K562 (cell line): ENCODE data around the gene AFAP1. TPM values are rescaled to one million over a fixed set of nuclear protein-coding genes. Genes with fewer than 3 reads are reported as not detected.

Experiments
- ATAC-seq: fragments of 200-7000 bp; cut with Tn5 transposase; 3 replicates; pipeline ENCODE4 v1.9.1; 2020; ENCODE audit warnings: moderate library complexity
- BruUV-seq: library from RNA; stranded (reverse); fragments of 400-500 nt; replicated peaks from 2 replicates; lab custom pipeline; 2021; lab: Mats Ljungman, UMichigan
- CTCF ChIA-PET: fragments of 300-600 bp; formaldehyde crosslinking; extraction: SDS; loops from one replicate; lab custom pipeline; 2021; ENCODE audit warnings: low intra/inter-chr PET ratio; lab: Yijun Ruan, JAX
- POLR2A ChIA-PET: fragments of 300-600, 350-650 bp; sonication (Branson Sonifier 250); formaldehyde crosslinking; extraction: SDS; loops from one replicate; lab custom pipeline; 2021; ENCODE audit warnings: antibody characterized with exemption, inconsistent platforms; lab: Yijun Ruan, JAX
- DNase-seq, 4 experiments: peaks; one replicate each; pipeline versions ENCODE4 v3.0.0 to v3.0.0-alpha.2; 2011 to 2018; ENCODE audit warnings: low spot score in 3 of 4, mixed read lengths in 3 of 4; ENCODE audit errors: extremely low read depth in 1 of 4
- FAIRE-seq: peaks from 2 replicates; lab custom pipeline; 2011; peaks lifted over from hg19 to GRCh38; lab: Jason Lieb, UNC
- H2AFZ ChIP-seq: 2 replicates; pipeline ENCODE4 v1.6.0; 2011; ENCODE audit warnings: low read depth, low read length, control low read depth, inconsistent platforms
- H3K27ac ChIP-seq: fragments of 200-600 bp; 3 replicates; pipeline ENCODE4 v1.8.0; 2011; ENCODE audit warnings: low read depth, mild to moderate bottlenecking, control low read depth, inconsistent platforms, low read length, moderate library complexity, mixed read lengths; ENCODE audit errors: extremely low read depth
- H3K27me3 ChIP-seq, 2 experiments: fragments of 300-600 bp in 1 of 2; 2 replicates in 1 of 2; 3 replicates in 1 of 2; pipeline versions ENCODE4 v1.6.0 to v1.8.0; 2011; ENCODE audit warnings: inconsistent platforms in 2 of 2, low read length in 2 of 2, mild to moderate bottlenecking in 1 of 2, mixed read lengths in 1 of 2, moderate library complexity in 1 of 2; ENCODE audit not compliant: control insufficient read depth in 2 of 2, insufficient read depth in 2 of 2
- H3K36me3 ChIP-seq: fragments of 300-600 bp; 3 replicates; pipeline ENCODE4 v1.8.0; 2011; ENCODE audit warnings: mild to moderate bottlenecking, low read length, inconsistent platforms; ENCODE audit not compliant: control insufficient read depth, insufficient read depth
- H3K4me1 ChIP-seq, 2 experiments: fragments of 200-600 bp in 1 of 2; replicated peaks in 1 of 2; 2 replicates in 1 of 2; 3 replicates in 1 of 2; pipeline versions ENCODE4 v1.5.1 to v1.8.0; 2011; ENCODE audit warnings: inconsistent platforms in 2 of 2, low read length in 2 of 2, mild to moderate bottlenecking in 1 of 2, mixed read lengths in 1 of 2, moderate library complexity in 1 of 2; ENCODE audit not compliant: control insufficient read depth in 2 of 2, insufficient read depth in 2 of 2
- H3K4me2 ChIP-seq: 2 replicates; pipeline ENCODE4 v1.6.1; 2011; ENCODE audit warnings: low read length, control low read depth, inconsistent platforms, mixed read lengths; ENCODE audit not compliant: insufficient read depth
- H3K4me3 ChIP-seq: fragments of 200-600 bp; sonication (generic), shearing (Covaris generic); 2 replicates; pipeline ENCODE4 v1.5.1; 2016; ENCODE audit warnings: control low read depth, inconsistent platforms
- H3K79me2 ChIP-seq: fragments of 200-600 bp; 3 replicates; pipeline ENCODE4 v1.8.0; 2011; ENCODE audit warnings: low read length, inconsistent platforms; ENCODE audit not compliant: control insufficient read depth, insufficient read depth
- H3K9ac ChIP-seq, 2 experiments: 2 replicates each; pipeline versions ENCODE4 v1.6.0 to v1.6.1; 2011; ENCODE audit warnings: low read depth in 2 of 2, low read length in 2 of 2, control low read depth in 1 of 2, inconsistent platforms in 1 of 2, mild to moderate bottlenecking in 1 of 2, mixed read lengths in 1 of 2; ENCODE audit not compliant: insufficient read depth in 1 of 2
- H3K9me1 ChIP-seq: one replicate; pipeline ENCODE4 v1.6.0; 2011; ENCODE audit warnings: inconsistent platforms, mild to moderate bottlenecking, low read length, moderate library complexity; ENCODE audit not compliant: control insufficient read depth, insufficient read depth
- H3K9me3 ChIP-seq: replicated peaks from 2 replicates; pipeline ENCODE4 v1.5.1; 2011; ENCODE audit warnings: low read depth, low read length, inconsistent platforms; ENCODE audit not compliant: control insufficient read depth, insufficient read depth
- H4K20me1 ChIP-seq: replicated peaks from 2 replicates; pipeline ENCODE4 v1.6.1; 2011; ENCODE audit warnings: low read length, inconsistent platforms, mixed read lengths; ENCODE audit not compliant: control insufficient read depth, insufficient read depth
- ID3 ChIP-seq, 2 experiments: fragments of 250-450 bp in 1 of 2; fragments of 450-650 bp in 1 of 2; sonication (Bioruptor Pico) in 1 of 2; IDR thresholded peaks; 2 replicates each; pipeline versions ENCODE4 v1.6.1 to v1.8.0; 2016 to 2021; ENCODE audit warnings: mild to moderate bottlenecking in 2 of 2, moderate library complexity in 2 of 2, missing compliant biosample characterization in 1 of 2, missing genetic modification characterization in 1 of 2
- PREB ChIP-seq: sonication (generic); formaldehyde crosslinking; IDR thresholded peaks from 2 replicates; pipeline ENCODE4 v1.8.1; 2023; ENCODE audit warnings: mild to moderate bottlenecking, missing genetic modification reagents
- RBBP5 ChIP-seq: fragments of 200-600 bp; sonication (generic); IDR thresholded peaks from 2 replicates; pipeline ENCODE4 v1.6.1; 2012; ENCODE audit warnings: borderline replicate concordance, mild to moderate bottlenecking, low read length, control low read depth, inconsistent platforms; ENCODE audit not compliant: insufficient read depth, poor library complexity, severe bottlenecking
- U2AF2 ChIP-seq: fragments of 200-400 bp; formaldehyde crosslinking; optimal IDR thresholded peaks from 2 replicates; pipeline ENCODE3; 2017; ENCODE audit warnings: low read depth, mild to moderate bottlenecking, low read length
- ZNF609 ChIP-seq: sonication (generic); formaldehyde crosslinking; IDR thresholded peaks from 2 replicates; pipeline ENCODE4 v1.8.1; 2023; ENCODE audit warnings: missing genetic modification reagents, mild to moderate bottlenecking, borderline replicate concordance
- ZNF707 ChIP-seq: fragments of 250-450 bp; sonication (Bioruptor Pico); conservative IDR thresholded peaks from 2 replicates; pipeline ENCODE4 v1.8.0; 2022; ENCODE audit warnings: inconsistent platforms, mild to moderate bottlenecking, moderate library complexity
- WGBS: fragments of 100-300 bp; shearing (Covaris generic); methylation state at CpG from one replicate; pipeline ENCODE4 v1.1.6; 2016; ENCODE audit warnings: low coverage, mixed read lengths; ENCODE audit not compliant: insufficient coverage; ENCODE audit errors: missing lambda C conversion rate; 5-methylcytosine and 5-hydroxymethylcytosine counted together
- in situ Hi-C: fragments of 300-500 bp; cut with MboI; formaldehyde crosslinking; loops from 4 replicates; pipeline ENCODE4 v1.15.0; 2018; ENCODE audit warnings: inconsistent platforms, mixed read lengths
- intact Hi-C: fragments of 100-400 bp; cut with micrococcal nuclease; formaldehyde crosslinking; loops from 2 replicates; pipeline ENCODE4 v1.14.2; 2022
- polyA plus RNA-seq, 8 experiments: library from polyadenylated mRNA; depleted of rRNA in 4 of 8; stranded (reverse) in 5 of 8; unstranded in 3 of 8; fragments of >200 nt; fragmentation: Nextera tagmentation in 2 of 8; fragmentation: Illumina TruSeq in 1 of 8; extraction: Ambion mirVana in 2 of 8; extraction: Trizol in 1 of 8; gene quantifications; 2 replicates each; pipeline versions ENCODE4 v1.2.1 to v1.2.3, GENCODE V29; 2011 to 2014; ENCODE audit warnings: inconsistent platforms in 1 of 8, missing spikeins in 1 of 8
- total RNA-seq, 7 experiments: library from RNA; depleted of rRNA in 6 of 7; stranded (reverse); fragments of >200 nt in 6 of 7; fragmentation: Illumina TruSeq in 2 of 7; extraction: Trizol in 2 of 7; gene quantifications; 2 replicates each; pipeline versions ENCODE4 v1.2.1 to v1.2.3, GENCODE V29; 2011 to 2021; ENCODE audit warnings: low replicate concordance in 1 of 7

AFAP1 gene
- total and polyA plus RNA-seq, 9 of the 15 experiments (the other 6 are each of a cell fraction or from before 2014, with no cell fraction given): 0.07 to 0.42 (median 0.12) TPM; not detected in 1

- no peak for ATAC-seq
- no peak for FAIRE-seq
Measured at GRCh38 chr4:7831858-7832730, 107.6 kb downstream of the AFAP1 start.

More at GRCh38 chr4:7831858-7832730, 107.6 kb downstream of the AFAP1 start:
- ChIA-PET POLR2A (interaction anchor here (0.6 kb wide), 2 partner anchors 13 to 169 kb away, joined by 3 read pairs; no protein-coding TSS in a partner anchor), CTCF (no interaction called here)
- Histone ChIP-seq H3K4me3 (no peak overlapping the region), H3K9me3 (no peaks in the 10 kb centered on the region), H3K27ac (peak overlapping the region; percentile 44; the same call in 1 of the 3 replicates), H3K4me1 (peaks cover 0 to 21% of the 10 kb centered on the region in 2 experiments; a peak in 3 of 5 replicates), H3K9me1 (no peaks in the 10 kb centered on the region), H3K79me2 (no peaks in the 10 kb centered on the region), H3K4me2 (peak overlapping the region; percentile 40; the same call in 1 of the 2 replicates), H3K36me3 (no peaks in the 10 kb centered on the region), H3K9ac (peak overlapping the region in 1 of 2 experiments; percentile 48; a peak in 1 of 4 replicates), H4K20me1 (no peaks in the 10 kb centered on the region), H2AFZ (peak overlapping the region; percentile 38; the same call in 1 of the 2 replicates), H3K27me3 (peaks cover 4 to 27% of the 10 kb centered on the region in 2 experiments; a peak in 4 of 5 replicates)
- TF ChIP-seq ZNF707 (CRISPR knock-in tag) (peak; percentile 81), ZNF609 (no peak), PREB (CRISPR knock-in tag) (no peak), RBBP5 (no peak), U2AF2 (no peak), ID3 (CRISPR knock-in tag; IDR thresholded peaks at IDR 0.05) (no peak), ID3 (tag; IDR thresholded peaks at IDR 0.05) (0 out of 2 replicates have a peak, but pooled peaks have one; percentile 12)
- no peak for DNase-seq
- WGBS: 4% methylated on average over 14 of the region's 14 CpGs
- in situ Hi-C loops: no loop called here
- intact Hi-C loops: no loop called here
- BruUV-seq: no TSS peak
